ENCODE results near the gene KCND2. TPM values are rescaled to one million over a fixed set of nuclear protein-coding genes. Genes with fewer than 3 reads are reported as not detected.

Gene KCND2
- total RNA-seq, 4 donors from 2014 or later, result 0.83 to 1.9 (median 1.2) TPM

DNA sequence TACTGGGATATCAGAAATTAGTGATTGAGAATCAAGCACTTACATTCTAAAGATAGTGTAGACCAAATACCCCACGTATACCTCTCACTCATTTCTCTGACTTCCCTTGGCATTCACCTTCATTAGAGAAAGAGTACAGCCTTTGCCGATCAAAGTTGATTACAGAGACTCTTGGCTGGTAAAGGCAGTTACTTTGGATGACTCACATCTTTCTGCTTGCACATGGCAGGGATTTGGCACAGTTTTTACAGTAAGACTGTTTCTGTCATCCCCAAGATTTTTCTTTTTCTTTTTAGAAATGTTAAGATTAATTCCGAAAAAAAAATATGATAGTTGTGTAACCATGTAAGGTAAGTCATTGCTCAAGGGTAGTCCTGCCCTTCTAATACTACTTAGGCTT lies 442.0 kb downstream of the KCND2 start:
- Histone ChIP-seq H3K27ac (replicated peaks in 1 of 4) (no peak overlapping the region), H3K36me3 (no peaks in the 10 kb centered on the region), H3K4me1 (no peaks in the 10 kb centered on the region), H3K9me3 (no peaks in the 10 kb centered on the region), H3K27me3 (no peaks in the 10 kb centered on the region), H3K4me3 (no peak overlapping the region)
- intact Hi-C loops (cut with DNase I), result no loop called here
- WGBS, result 78% methylated on average over 3 of the region's 3 CpGs
- no peak for TF ChIP-seq POLR2AphosphoS5 (IDR thresholded peaks at IDR 0.05)
- no peak for TF ChIP-seq EP300 (IDR thresholded peaks at IDR 0.05)
- no peak for TF ChIP-seq POLR2A (IDR thresholded peaks at IDR 0.05; ENCODE audit: low read depth)
- TF ChIP-seq, protein P1, sequence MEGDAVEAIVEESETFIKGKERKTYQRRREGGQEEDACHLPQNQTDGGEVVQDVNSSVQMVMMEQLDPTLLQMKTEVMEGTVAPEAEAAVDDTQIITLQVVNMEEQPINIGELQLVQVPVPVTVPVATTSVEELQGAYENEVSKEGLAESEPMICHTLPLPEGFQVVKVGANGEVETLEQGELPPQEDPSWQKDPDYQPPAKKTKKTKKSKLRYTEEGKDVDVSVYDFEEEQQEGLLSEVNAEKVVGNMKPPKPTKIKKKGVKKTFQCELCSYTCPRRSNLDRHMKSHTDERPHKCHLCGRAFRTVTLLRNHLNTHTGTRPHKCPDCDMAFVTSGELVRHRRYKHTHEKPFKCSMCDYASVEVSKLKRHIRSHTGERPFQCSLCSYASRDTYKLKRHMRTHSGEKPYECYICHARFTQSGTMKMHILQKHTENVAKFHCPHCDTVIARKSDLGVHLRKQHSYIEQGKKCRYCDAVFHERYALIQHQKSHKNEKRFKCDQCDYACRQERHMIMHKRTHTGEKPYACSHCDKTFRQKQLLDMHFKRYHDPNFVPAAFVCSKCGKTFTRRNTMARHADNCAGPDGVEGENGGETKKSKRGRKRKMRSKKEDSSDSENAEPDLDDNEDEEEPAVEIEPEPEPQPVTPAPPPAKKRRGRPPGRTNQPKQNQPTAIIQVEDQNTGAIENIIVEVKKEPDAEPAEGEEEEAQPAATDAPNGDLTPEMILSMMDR (IDR thresholded peaks at IDR 0.05), result no peak
- no peak for DNase-seq (ENCODE audit: extremely low spot score)

DNA sequence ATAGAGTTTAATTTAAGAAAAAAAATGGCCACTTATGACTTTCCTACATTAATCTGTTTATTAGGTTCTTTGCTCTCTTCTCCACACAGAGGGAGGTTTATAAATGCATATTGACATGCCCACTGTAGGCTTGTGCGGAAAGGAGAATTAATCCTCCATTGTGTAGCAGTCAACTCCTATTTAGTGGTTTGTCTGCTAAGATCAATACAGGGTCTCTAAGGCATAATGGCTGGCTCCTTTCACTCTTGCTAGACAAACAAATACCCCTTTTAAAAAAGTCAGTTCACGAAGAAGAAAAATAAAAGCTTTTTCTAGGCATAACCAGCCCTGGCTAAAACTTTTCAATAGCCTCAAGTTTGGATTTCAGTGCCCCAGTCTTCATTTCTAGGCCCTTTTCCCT lies 443.3 kb downstream of the KCND2 start:
- 79% methylated on average over 2 of the region's 2 CpGs for WGBS
- Histone ChIP-seq H3K4me3 (no peak overlapping the region), H3K27me3 (no peaks in the 10 kb centered on the region), H3K9me3 (no peaks in the 10 kb centered on the region), H3K36me3 (no peaks in the 10 kb centered on the region), H3K27ac (replicated peaks in 1 of 4) (no peak overlapping the region), H3K4me1 (no peaks in the 10 kb centered on the region)
- DNase-seq (ENCODE audit: extremely low spot score), result no peak
- no peak for TF ChIP-seq EP300 (IDR thresholded peaks at IDR 0.05)
- no peak for TF ChIP-seq POLR2AphosphoS5 (IDR thresholded peaks at IDR 0.05)
- intact Hi-C loops (cut with DNase I), result no loop called here

GRCh38 chr7:120717166-120717565 lies 444.2 kb downstream of the KCND2 start:
- Histone ChIP-seq H3K27ac (replicated peaks in 1 of 4) (no peak overlapping the region), H3K27me3 (no peaks in the 10 kb centered on the region), H3K9me3 (no peaks in the 10 kb centered on the region), H3K4me3 (no peak overlapping the region), H3K4me1 (no peaks in the 10 kb centered on the region), H3K36me3 (no peaks in the 10 kb centered on the region)
- DNase-seq (ENCODE audit: extremely low spot score), result no peak
- TF ChIP-seq EP300 (IDR thresholded peaks at IDR 0.05) (no peak), POLR2AphosphoS5 (IDR thresholded peaks at IDR 0.05) (no peak), POLR2A (IDR thresholded peaks at IDR 0.05; ENCODE audit: low read depth) (no peak)
- intact Hi-C loops (cut with DNase I), result no loop called here
- 75% methylated on average over 4 of the region's 4 CpGs for WGBS

- H3K4me3 ChIP-seq, result no peak overlapping the region
- 88% methylated on average over 2 of the region's 2 CpGs for WGBS
- no peaks in the 10 kb centered on the region for H3K4me1 ChIP-seq
- no peak overlapping the region for H3K27ac ChIP-seq (replicated peaks in 1 of 4)
- no peak for DNase-seq (ENCODE audit: extremely low spot score)
- H3K36me3 ChIP-seq, result no peaks in the 10 kb centered on the region
- TF ChIP-seq EP300 (IDR thresholded peaks at IDR 0.05) (no peak), POLR2AphosphoS5 (IDR thresholded peaks at IDR 0.05) (no peak), POLR2A (IDR thresholded peaks at IDR 0.05; ENCODE audit: low read depth) (no peak)
- TF ChIP-seq, protein P1 (IDR thresholded peaks at IDR 0.05), result no peak
- intact Hi-C loops (cut with DNase I), result no loop called here
- H3K9me3 ChIP-seq, result no peaks in the 10 kb centered on the region
- H3K27me3 ChIP-seq, result no peaks in the 10 kb centered on the region
These were observed 445.4 kb downstream of the KCND2 start for GRCh38 chr7:120718361-120718760.

- intact Hi-C loops (cut with DNase I), result no loop called here
- Histone ChIP-seq H3K27me3 (no peaks in the 10 kb centered on the region), H3K9me3 (no peaks in the 10 kb centered on the region), H3K4me3 (no peak overlapping the region), H3K36me3 (no peaks in the 10 kb centered on the region), H3K27ac (replicated peaks in 1 of 4) (no peak overlapping the region), H3K4me1 (no peaks in the 10 kb centered on the region)
- TF ChIP-seq, protein P1 (IDR thresholded peaks at IDR 0.05), result no peak
- no peak for TF ChIP-seq POLR2A (IDR thresholded peaks at IDR 0.05; ENCODE audit: low read depth)
- TF ChIP-seq POLR2AphosphoS5 (IDR thresholded peaks at IDR 0.05), result no peak
- TF ChIP-seq EP300 (IDR thresholded peaks at IDR 0.05), result no peak
- WGBS, result 68% methylated on average over 2 of the region's 2 CpGs
- no peak for DNase-seq (ENCODE audit: extremely low spot score)
These were observed 447.3 kb downstream of the KCND2 start for GRCh38 chr7:120720317-120720716.

Measured in esophagus muscularis mucosa (tissue), 4 donors.